Lower lobe of right lung (tissue), 2 donors: ENCODE measurements around the gene TBCCD1. TPM values are rescaled to one million over a fixed set of nuclear protein-coding genes. Genes with fewer than 3 reads are reported as not detected.

Source experiments
- ATAC-seq, 2 donors: fragments of 200-7000 bp; cut with Tn5 transposase; one replicate each; pipeline ENCODE4 v1.9.1; 2020 to 2022; ENCODE audit warnings: mild to moderate bottlenecking in 2 of 2, moderate library complexity in 2 of 2
- DNase-seq: peaks from one replicate; pipeline ENCODE4 v3.0.0-alpha.2; 2020
- H3K27ac ChIP-seq: fragments of 200-600 bp; one replicate; pipeline ENCODE4 v1.8.0; 2022
- H3K27me3 ChIP-seq: fragments of 200-600 bp; one replicate; pipeline ENCODE4 v1.8.0; 2022; ENCODE audit warnings: low read depth
- H3K36me3 ChIP-seq: fragments of 200-600 bp; one replicate; pipeline ENCODE4 v1.8.0; 2022; ENCODE audit warnings: mild to moderate bottlenecking
- H3K4me1 ChIP-seq: fragments of 200-600 bp; one replicate; pipeline ENCODE4 v1.8.0; 2022
- H3K4me3 ChIP-seq: fragments of 200-600 bp; one replicate; pipeline ENCODE4 v1.8.0; 2022; ENCODE audit warnings: mild to moderate bottlenecking
- H3K9me3 ChIP-seq: fragments of 200-600 bp; one replicate; pipeline ENCODE4 v1.8.0; 2022
- CTCF ChIP-seq: fragments of 200-600 bp; IDR thresholded peaks from one replicate; pipeline ENCODE4 v1.8.0; 2022; ENCODE audit warnings: antibody characterized with exemption, mild to moderate bottlenecking
- intact Hi-C: fragments of 100-400 bp; cut with DNase I; formaldehyde crosslinking; loops from one replicate; pipeline ENCODE4 v1.11.0; 2022
- total RNA-seq: library from RNA; stranded (reverse); fragmentation: NEBNext Ultra II Directional; extraction: Animal tissue kit (Norgen Biotek cat#: 25700); gene quantifications from one replicate; pipeline ENCODE4 v1.2.1, GENCODE V29; 2021
- donor health status: DM: no; HTN: yes; CAD: no; lungs with severe emphysema.

The TBCCD1 gene
- total RNA-seq, 1 donor from 2014 or later: 10.3 TPM

DNA sequence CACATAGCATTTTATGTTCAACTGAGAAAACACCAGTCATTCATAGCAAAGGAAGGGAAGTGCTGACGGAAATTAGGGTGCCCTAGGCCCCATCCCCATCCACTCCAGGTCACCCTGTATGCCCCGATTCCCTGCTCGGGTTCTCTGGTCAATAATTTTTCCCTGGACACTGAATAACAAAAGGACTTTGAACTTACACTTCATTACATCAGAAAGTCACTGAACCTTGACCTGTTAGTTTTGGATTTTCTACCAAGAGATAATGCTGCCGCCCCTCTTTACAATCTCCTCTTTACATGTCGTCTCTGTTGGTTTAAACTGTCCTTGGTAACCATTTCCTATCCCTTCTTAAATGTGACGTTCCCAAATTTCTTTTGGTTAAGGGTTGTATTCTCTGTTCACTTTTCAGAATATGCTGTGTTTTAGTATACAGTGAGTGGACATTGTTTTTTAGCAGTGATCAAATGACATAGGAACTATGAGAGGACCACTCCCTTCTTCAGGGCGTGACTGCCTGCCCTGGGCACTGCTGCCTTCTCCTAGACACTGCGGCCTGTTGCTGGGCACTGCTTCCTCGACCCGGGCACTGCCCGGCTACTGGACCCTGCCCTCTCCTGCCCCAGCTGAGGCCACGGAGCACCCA is 32.1 kb upstream of the TBCCD1 start:
- no peak for TF ChIP-seq CTCF
- no peak overlapping the region for H3K4me3 ChIP-seq

DNA sequence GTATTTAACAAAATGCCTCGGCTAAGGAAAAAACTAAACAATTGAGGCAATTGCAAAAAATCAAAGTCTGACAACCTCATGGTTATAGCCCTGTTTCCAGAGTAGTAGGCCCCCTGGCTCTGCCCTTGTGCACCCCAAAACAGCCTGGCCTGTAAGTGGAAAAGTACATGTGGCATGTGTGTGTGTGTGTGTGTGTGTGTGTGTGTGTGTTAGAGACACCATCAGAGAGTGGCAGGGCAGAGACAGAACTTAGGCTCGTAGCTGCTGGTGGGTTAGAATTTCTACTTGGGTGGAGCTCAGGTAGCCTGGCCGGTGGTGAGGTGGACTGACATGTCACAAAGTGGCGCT is 31.6 kb upstream of the TBCCD1 start:
- DNase-seq (no peak), ATAC-seq (no peak)
- Histone ChIP-seq H3K36me3 (no peaks in the 10 kb centered on the region), H3K27me3 (no peaks in the 10 kb centered on the region), H3K9me3 (no peaks in the 10 kb centered on the region), H3K27ac (no peak overlapping the region), H3K4me1 (no peaks in the 10 kb centered on the region), H3K4me3 (no peak overlapping the region)
- intact Hi-C loops: no loop called here
- no peak for TF ChIP-seq CTCF

More for the DNA sequence above, 32.1 kb upstream of the TBCCD1 start:
- no peak for DNase-seq
- intact Hi-C loops: no loop called here
- no peak overlapping the region for H3K27ac ChIP-seq
- ATAC-seq: peak in 1 of 2 donors; percentile 24
- H3K4me1 ChIP-seq: no peaks in the 10 kb centered on the region
- H3K27me3 ChIP-seq: no peaks in the 10 kb centered on the region
- H3K36me3 ChIP-seq: no peaks in the 10 kb centered on the region
- H3K9me3 ChIP-seq: no peaks in the 10 kb centered on the region

DNA sequence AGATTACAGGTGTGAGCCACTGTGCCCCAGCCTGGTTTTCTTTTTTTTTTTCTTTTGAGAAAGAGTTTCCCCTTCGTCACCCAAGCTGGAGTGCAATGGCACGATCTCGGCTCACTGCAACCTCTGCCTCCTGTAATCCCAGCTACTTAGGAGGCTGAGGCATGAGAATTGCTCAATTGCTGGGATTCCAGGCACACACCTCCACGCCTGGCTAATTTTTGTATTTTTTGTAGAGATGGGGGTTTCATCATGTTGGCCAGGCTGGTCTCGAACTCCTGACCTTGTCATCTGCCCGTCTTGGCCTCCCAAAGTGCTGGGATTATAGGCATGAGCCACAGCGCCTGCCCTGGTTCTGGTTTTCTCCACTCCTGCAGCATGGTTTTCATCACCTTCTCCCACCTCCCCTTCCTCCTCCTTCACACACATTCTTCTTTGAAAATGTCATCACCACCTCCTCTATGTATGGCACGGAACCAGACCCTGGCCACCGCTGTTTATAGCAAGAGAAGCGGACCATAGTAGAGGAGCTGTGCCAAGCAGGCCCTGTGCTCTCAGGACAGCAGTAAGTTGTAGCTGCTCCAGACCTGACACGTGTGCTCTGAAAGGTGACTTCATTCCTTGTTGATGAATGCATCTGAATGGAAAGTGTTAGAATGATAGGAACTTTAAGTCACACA is 31.1 kb upstream of the TBCCD1 start:
- H3K4me3 ChIP-seq: no peak overlapping the region
- H3K9me3 ChIP-seq: no peaks in the 10 kb centered on the region
- no peak for TF ChIP-seq CTCF
- no peaks in the 10 kb centered on the region for H3K27me3 ChIP-seq
- no peaks in the 10 kb centered on the region for H3K36me3 ChIP-seq
- H3K4me1 ChIP-seq: no peaks in the 10 kb centered on the region
- peak; percentile 22 to 45 for ATAC-seq
- H3K27ac ChIP-seq: no peak overlapping the region
- DNase-seq: no peak
- intact Hi-C loops: no loop called here

DNA sequence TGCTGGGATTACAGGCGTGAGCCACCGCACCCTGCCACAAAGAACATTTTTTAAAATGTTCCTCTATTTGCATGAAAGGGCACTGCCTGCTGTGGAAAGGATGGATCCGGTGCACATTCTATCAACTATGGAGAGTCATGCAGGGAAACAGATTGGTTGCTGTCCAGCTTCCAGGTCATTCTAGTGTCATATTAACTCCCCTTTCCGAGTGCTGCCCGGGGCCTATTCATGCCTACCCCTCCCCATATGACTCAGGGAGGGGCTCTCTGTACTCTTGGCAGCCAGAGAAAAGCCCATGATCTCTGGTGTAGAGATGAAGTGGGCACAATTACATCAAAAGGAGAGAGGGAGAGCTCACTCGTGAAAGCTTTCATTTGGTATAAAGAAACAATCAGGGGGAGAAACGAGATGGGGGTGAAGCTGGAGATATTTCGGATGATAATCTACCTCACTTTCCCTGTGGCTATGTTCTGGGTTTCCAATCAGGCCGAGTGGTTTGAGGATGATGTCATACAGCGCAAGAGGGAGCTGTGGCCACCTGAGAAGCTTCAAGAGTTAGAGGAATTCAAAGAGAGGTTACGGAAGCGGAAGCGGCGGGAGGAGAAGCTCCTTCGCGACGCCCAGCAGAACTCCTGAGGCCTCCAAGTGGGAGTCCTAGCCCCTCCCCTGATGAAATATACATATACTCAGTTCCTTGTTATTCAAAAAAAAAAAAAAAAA is 29.6 kb upstream of the TBCCD1 start:
- H3K4me1 ChIP-seq: no peaks in the 10 kb centered on the region
- H3K27me3 ChIP-seq: no peaks in the 10 kb centered on the region
- DNase-seq (peak; percentile 66), ATAC-seq (peak; percentile 85 to 93)
- no peak overlapping the region for H3K4me3 ChIP-seq
- intact Hi-C loops: no loop called here
- H3K27ac ChIP-seq: no peak overlapping the region
- H3K9me3 ChIP-seq: no peaks in the 10 kb centered on the region
- no peak for TF ChIP-seq CTCF
- no peaks in the 10 kb centered on the region for H3K36me3 ChIP-seq

- Histone ChIP-seq H3K4me3 (no peak overlapping the region), H3K9me3 (no peaks in the 10 kb centered on the region)
- intact Hi-C loops: no loop called here
These were observed 27.5 kb upstream of the TBCCD1 start for GRCh38 chr3:186594591-186595113.

More at GRCh38 chr3:186594591-186595113, 27.5 kb upstream of the TBCCD1 start:
- no peak for TF ChIP-seq CTCF
- DNase-seq (no peak), ATAC-seq (no peak)
- H3K27me3 ChIP-seq: no peaks in the 10 kb centered on the region
- H3K36me3 ChIP-seq: no peaks in the 10 kb centered on the region
- H3K27ac ChIP-seq: no peak overlapping the region
- H3K4me1 ChIP-seq: no peaks in the 10 kb centered on the region
